KMS-11 (cell line): Measurements from ENCODE around the gene RNF138.

Experiments
- H2AFZ ChIP-seq: fragments of 200-600 bp; sonication (generic); 2 replicates; pipeline ENCODE4 v1.6.1; 2016; ENCODE audit warnings: antibody characterized with exemption, mixed run types, low read depth
- H3K27ac ChIP-seq: fragments of 200-600 bp; sonication (generic); 2 replicates; pipeline ENCODE4 v1.6.1; 2016; ENCODE audit warnings: mild to moderate bottlenecking, mixed run types
- H3K27me3 ChIP-seq: fragments of 200-600 bp; sonication (generic); 2 replicates; pipeline ENCODE4 v1.6.1; 2017; ENCODE audit warnings: mild to moderate bottlenecking, low read depth, mixed run types, moderate library complexity; ENCODE audit not compliant: insufficient read depth
- H3K36me3 ChIP-seq: fragments of 200-600 bp; sonication (generic); 2 replicates; pipeline ENCODE4 v1.6.1; 2017; ENCODE audit warnings: mild to moderate bottlenecking, mixed run types; ENCODE audit not compliant: insufficient read depth
- H3K4me1 ChIP-seq: fragments of 200-600 bp; sonication (generic); 2 replicates; pipeline ENCODE4 v1.6.1; 2016; ENCODE audit warnings: mild to moderate bottlenecking, low read depth, mixed run types; ENCODE audit not compliant: poor library complexity, severe bottlenecking
- H3K4me2 ChIP-seq: fragments of 200-600 bp; sonication (generic); 2 replicates; pipeline ENCODE4 v1.7.0; 2016; ENCODE audit warnings: mild to moderate bottlenecking, mixed run types
- H3K4me3 ChIP-seq: fragments of 200-600 bp; sonication (generic); IDR thresholded peaks from 2 replicates; pipeline ENCODE4 v1.6.1; 2017; ENCODE audit warnings: low read depth, low read length, mixed read lengths; ENCODE audit not compliant: insufficient read depth
- H3K79me2 ChIP-seq: fragments of 200-600 bp; sonication (generic); 2 replicates; pipeline ENCODE4 v1.6.1; 2016; ENCODE audit warnings: low read depth, mixed run types; ENCODE audit not compliant: insufficient read depth
- H3K9ac ChIP-seq: fragments of 200-600 bp; sonication (generic); 2 replicates; pipeline ENCODE4 v1.6.1; 2016; ENCODE audit warnings: mild to moderate bottlenecking, mixed run types
- H4K20me1 ChIP-seq: fragments of 200-600 bp; sonication (generic); 2 replicates; pipeline ENCODE4 v1.6.1; 2016; ENCODE audit warnings: mild to moderate bottlenecking, mixed run types; ENCODE audit not compliant: insufficient read depth
- CTCF ChIP-seq: fragments of 200-600 bp; sonication (generic); conservative IDR thresholded peaks from 2 replicates; pipeline ENCODE4 v1.6.1; 2017; ENCODE audit warnings: low read depth, mild to moderate bottlenecking, antibody characterized with exemption, low read length, moderate library complexity, mixed read lengths

Gene RNF138

GRCh38 chr18:32093102-32093511 is 1.4 kb downstream of the RNF138 start:
- H2AFZ ChIP-seq, result peak overlapping the region; percentile 61
- H3K27ac ChIP-seq, result peak overlapping the region; percentile 99
- H4K20me1 ChIP-seq, result peaks cover 27% of the 10 kb centered on the region

GRCh38 chr18:32093523-32093922 is 1.8 kb downstream of the RNF138 start:
- TF ChIP-seq CTCF, result no peak
- Histone ChIP-seq H4K20me1 (peaks cover 31% of the 10 kb centered on the region), H3K4me3 (no peak overlapping the region), H2AFZ (peak overlapping the region; percentile 61), H3K79me2 (peaks cover 60% of the 10 kb centered on the region), H3K27me3 (no peaks in the 10 kb centered on the region; the same call in 1 of the 2 replicates), H3K36me3 (no peaks in the 10 kb centered on the region; the same call in 1 of the 2 replicates), H3K9ac (peak overlapping the region; percentile 99), H3K4me1 (peaks cover 30% of the 10 kb centered on the region), H3K4me2 (peak overlapping the region; percentile 94), H3K27ac (peak overlapping the region; percentile 99)

More at GRCh38 chr18:32093102-32093511, 1.4 kb downstream of the RNF138 start:
- Histone ChIP-seq H3K4me1 (peaks cover 30% of the 10 kb centered on the region), H3K36me3 (no peaks in the 10 kb centered on the region; the same call in 1 of the 2 replicates), H3K9ac (peak overlapping the region; percentile 99), H3K4me3 (no peak overlapping the region), H3K4me2 (peak overlapping the region; percentile 94), H3K27me3 (no peaks in the 10 kb centered on the region; the same call in 1 of the 2 replicates), H3K79me2 (peaks cover 56% of the 10 kb centered on the region)
- no peak for TF ChIP-seq CTCF

GRCh38 chr18:32095192-32095899 is 3.7 kb downstream of the RNF138 start:
- no peak for TF ChIP-seq CTCF
- H3K36me3 ChIP-seq, result no peaks in the 10 kb centered on the region; the same call in 1 of the 2 replicates
- peaks cover 41% of the 10 kb centered on the region for H4K20me1 ChIP-seq
- H3K27ac ChIP-seq, result no peak overlapping the region
- H3K4me2 ChIP-seq, result no peak overlapping the region; the same call in 1 of the 2 replicates
- peaks cover 30% of the 10 kb centered on the region for H3K4me1 ChIP-seq
- peaks cover 77% of the 10 kb centered on the region for H3K79me2 ChIP-seq
- no peaks in the 10 kb centered on the region for H3K27me3 ChIP-seq
- H3K9ac ChIP-seq, result no peak overlapping the region
- H2AFZ ChIP-seq, result no peak overlapping the region
- H3K4me3 ChIP-seq, result no peak overlapping the region

- no peak for TF ChIP-seq CTCF
- H3K4me1 ChIP-seq, result peaks cover 29% of the 10 kb centered on the region
- H4K20me1 ChIP-seq, result peaks cover 47% of the 10 kb centered on the region
- no peaks in the 10 kb centered on the region for H3K27me3 ChIP-seq
- H3K79me2 ChIP-seq, result peaks cover 83% of the 10 kb centered on the region
- no peak overlapping the region for H3K9ac ChIP-seq
- H3K36me3 ChIP-seq, result no peaks in the 10 kb centered on the region; the same call in 1 of the 2 replicates
- H3K4me3 ChIP-seq, result no peak overlapping the region
- no peak overlapping the region for H3K27ac ChIP-seq
- H3K4me2 ChIP-seq, result no peak overlapping the region; the same call in 1 of the 2 replicates
- no peak overlapping the region for H2AFZ ChIP-seq
These were observed 4.2 kb downstream of the RNF138 start for GRCh38 chr18:32095900-32096229.
